CD4-positive, alpha-beta T cell treated with Interferon alpha-2 for 1 hour (primary cell): ENCODE measurements around the gene KRT222.

ENCODE experiments used
- DNase-seq, 2 donors: peaks; one replicate each; pipeline ENCODE4 v3.0.0-alpha.2; 2020 to 2022

Gene KRT222

GRCh38 chr17:40664582-40665333 lies at the start of gene KRT222:
Gene KRT222, minus strand, starts transcription at chr17:40665177. Its CDS starts 78 bp downstream, at chr17:40665099.
- DNase-seq = no peak

GRCh38 chr17:40714473-40714872 lies 49.5 kb upstream of the KRT222 start:
- DNase-seq = no peak

DNA sequence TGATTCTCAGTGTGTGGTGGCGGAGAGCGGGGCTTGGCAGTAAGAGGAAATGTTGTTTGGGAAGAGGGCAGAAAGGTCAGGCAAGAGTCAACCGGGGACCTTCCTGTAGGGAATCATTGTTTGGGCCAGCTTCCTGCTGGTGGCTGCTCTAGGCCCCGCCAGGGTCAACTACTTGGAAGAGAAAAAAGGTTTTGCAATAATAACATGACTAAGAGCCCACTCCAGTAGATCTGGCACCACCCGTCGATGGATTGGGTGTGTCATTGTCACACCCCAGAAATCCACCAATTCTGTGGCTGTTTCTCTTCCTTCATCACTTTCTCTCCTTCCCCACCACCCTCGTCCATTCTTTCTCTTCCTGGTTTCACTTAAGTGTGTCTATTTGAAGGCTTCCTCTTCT lies 42.8 kb upstream of the KRT222 start:
- no peak for DNase-seq

DNA sequence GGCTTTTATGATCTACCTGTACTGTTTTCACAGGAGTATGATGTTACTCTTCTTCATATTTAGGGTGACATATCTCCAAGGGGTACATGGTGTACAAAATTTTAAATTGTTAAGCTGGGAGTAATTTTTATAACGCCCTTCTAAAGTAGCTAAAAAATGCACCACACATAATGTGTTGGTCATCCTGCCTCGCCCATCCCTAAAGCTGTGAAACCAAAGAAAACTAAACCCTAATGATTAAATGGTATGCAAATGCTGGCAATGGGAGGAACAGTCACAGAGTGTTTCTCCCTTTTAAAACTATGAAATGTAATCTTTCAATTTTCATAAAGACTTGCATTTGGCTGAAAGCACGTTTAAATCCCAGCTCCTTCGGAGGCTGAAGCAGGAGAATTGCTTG lies 40.6 kb upstream of the KRT222 start:
- no peak for DNase-seq

DNA sequence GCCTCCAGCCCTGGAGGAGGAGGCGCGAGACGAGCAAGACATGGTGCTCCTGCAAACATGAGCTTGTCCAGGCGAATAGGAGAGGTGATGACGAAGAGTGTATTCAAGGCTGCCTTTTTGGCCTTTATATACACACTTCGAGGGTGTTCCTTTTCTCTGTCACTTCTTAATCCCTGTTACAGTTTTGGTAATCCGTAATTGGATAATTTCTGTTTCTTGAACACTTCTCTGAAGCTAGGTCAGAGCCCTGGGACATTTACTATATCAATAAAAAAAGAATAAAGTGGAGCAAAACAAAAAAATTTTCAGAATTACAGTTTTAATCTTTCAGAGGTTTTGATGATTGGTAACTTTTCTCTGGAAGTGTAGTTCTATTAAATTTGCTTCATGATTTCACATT lies 38.7 kb upstream of the KRT222 start, which contains the start of gene KRT24:
Gene KRT24, minus strand, starts transcription at position 101 of the 400 bp plus-strand sequence. Its CDS starts 59 bp downstream, at position 42.
- DNase-seq = no peak

DNA sequence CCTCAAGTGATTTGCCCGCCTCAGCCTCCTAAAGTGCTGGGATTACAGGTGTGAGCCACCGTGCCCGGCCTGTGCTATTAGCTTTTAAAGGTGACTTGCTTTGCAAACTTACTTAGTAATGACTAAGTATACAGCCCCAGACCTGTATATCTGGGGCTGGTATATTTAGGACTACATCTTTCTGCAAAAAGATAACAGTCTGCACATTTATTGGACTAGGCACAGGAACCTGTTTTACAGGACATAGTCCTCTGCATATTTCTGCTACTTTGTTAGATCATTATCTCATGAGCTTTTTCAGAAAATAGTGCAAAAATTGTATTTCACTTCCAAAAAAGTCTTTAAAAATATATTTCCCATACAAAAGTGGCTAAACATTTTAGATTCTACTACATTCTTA lies 37.3 kb upstream of the KRT222 start:
- no peak for DNase-seq

GRCh38 chr17:40699853-40700252 lies 34.9 kb upstream of the KRT222 start:
- DNase-seq = no peak

- DNase-seq = no peak
Measured at GRCh38 chr17:40699371-40699770, 34.4 kb upstream of the KRT222 start.

DNA sequence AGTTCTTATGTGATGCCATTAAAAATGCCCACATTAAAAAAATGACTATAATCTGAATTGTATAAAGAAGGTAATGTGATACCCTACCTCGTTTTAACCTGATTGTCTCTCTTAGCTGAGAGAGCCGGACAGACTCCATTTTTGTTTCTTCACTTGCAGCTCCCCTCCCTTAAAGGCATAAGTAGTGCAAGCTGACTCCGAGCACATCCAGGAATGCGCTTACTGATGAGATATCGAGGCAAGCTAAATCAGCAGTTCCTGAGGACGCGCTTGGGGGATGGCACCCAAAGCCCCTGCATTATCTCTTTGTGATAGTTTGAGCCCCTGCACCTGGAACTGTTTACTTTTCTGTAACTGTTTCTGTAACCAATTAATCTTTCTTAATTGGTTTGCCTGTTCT lies 32.3 kb upstream of the KRT222 start:
- no peak for DNase-seq

DNA sequence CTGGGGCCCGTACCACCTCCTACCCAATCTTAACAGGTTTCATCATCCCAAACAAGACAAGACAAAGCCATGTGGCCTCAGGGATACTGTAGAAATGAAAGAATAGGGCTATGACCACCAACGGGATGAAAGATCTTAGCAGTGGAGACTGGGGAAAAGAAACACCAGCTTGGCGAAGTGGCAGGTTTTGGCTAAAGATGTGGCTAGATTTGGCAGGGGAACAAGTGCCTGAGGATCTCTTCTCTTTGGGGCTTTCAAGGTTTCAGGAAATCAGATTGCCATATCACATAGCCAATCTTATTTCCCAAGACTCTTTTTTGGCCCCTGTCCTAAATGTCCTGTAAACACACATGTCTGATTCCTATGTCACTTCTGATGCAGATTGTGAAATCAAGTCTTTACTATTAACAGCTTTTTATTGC lies 31.7 kb upstream of the KRT222 start:
- DNase-seq = no peak

DNA sequence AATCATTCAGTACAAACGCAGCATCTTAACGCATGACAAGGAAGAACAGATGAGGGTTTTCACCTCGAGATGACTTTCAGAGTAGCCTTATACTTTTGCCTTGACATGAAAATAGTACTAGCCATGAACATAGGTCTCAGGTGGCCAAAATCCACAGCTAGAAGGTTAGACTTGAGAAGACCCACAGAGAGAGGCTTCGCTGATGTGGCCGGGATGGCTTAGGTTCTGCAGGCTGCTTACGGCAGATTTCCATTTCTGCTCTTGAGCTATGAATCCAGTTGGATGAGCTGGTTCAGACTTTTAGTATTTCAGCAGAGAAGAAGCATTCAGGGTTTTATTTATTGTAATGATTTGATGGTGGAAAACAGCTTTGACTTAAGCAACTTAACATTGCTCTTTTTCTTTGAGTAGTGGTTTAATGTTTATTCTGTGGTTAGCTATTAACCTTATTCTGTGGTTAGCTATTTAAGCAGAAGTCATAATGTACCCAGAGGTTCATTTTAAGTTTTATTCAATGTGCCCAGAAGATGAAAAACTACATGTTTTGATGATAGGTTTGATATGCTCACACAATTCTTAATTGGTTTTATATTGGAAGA lies 31.0 kb upstream of the KRT222 start:
- DNase-seq = no peak

DNA sequence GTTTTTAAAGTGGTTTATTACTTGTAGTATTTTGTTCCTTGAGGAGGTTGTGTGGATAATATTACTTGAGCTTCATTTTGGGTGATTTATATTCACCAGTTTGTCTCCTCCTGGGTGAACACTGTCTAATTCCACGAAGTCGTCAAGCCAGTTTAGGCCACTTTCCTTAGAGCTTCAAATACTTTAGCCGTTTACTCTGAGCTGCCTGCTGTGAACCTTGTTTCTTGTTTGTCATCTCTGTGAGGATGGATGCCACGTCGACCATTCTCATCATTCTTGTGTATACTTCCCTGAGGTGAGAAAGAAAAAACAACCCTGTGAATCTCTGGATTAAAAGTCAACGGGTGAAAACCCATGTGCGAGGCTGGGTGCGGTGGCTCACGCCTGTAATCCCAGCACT lies 29.6 kb upstream of the KRT222 start:
- DNase-seq = no peak

- DNase-seq = no peak
Measured at GRCh38 chr17:40687106-40687505, 22.1 kb upstream of the KRT222 start.

- DNase-seq = no peak
Measured at GRCh38 chr17:40686192-40686591, 21.2 kb upstream of the KRT222 start.

DNA sequence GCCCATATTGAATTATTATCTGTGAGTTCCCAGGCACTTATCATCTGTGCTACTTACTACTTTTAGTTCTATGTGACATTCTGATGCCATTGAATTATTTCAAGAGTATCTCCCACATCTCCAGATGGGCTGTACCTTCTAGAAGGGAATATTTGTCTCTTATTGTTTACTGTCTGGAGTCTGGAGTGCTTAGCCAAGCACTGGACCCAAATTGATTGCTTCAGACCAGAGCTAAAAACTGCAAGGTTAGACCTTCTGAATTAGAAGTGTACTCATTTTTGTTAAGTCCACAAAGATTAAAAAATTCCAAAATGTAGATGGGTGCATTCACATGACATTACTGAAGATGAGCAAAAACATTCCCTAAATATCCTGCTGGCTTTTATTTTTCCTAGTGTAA lies 16.0 kb upstream of the KRT222 start:
- no peak for DNase-seq

- DNase-seq = no peak
Measured at GRCh38 chr17:40679523-40679907, 14.5 kb upstream of the KRT222 start.

- no peak for DNase-seq
Measured at GRCh38 chr17:40678902-40679522, 14.0 kb upstream of the KRT222 start.

- no peak for DNase-seq
Measured at GRCh38 chr17:40675905-40676304, 10.9 kb upstream of the KRT222 start.

GRCh38 chr17:40672654-40673053 lies 7.7 kb upstream of the KRT222 start:
- no peak for DNase-seq

DNA sequence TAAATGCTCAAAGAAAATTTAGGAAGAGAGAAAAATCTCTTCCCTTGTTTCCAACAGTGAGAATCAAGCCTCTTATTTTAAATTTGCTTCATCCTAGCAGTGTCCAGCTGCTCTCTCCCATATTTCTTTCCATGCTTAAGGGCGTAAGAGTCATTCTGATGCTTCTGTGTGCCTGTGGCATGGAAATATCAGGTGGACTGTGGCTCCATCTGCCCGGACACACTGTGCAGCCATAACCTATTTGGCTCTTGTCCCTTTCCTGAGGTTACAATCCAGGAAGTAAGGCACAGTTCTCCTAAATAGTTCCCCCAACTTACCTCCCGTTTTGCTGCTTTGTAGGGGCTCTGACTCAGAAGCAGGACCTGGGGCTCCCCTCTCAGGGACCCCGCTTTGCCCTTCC lies 6.3 kb upstream of the KRT222 start:
- no peak for DNase-seq

- no peak for DNase-seq
Measured at GRCh38 chr17:40666331-40666730, 1.4 kb upstream of the KRT222 start.

DNA sequence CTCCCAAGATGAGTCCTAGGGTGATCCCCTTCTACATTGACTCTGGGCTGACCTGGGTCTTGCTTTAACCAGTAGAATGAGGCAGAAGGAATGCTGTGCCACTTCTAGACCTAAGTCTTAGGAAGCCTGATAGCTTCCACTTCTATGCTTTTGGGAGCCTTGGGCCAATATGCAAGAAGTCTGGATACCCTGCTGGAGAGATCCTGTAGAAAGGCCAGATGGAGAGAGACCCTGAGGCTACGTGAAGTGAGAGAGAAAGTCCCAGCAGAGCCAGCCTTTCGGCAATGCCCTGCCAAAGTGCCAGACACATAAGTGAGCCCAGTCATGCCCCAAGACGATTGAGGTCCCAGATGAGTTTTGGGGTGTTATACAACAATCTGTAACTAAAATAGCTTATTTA lies 1.7 kb downstream of the KRT222 start:
- DNase-seq = no peak

GRCh38 chr17:40659911-40660310 lies 5.1 kb downstream of the KRT222 start:
- DNase-seq = no peak

GRCh38 chr17:40658396-40658795 lies 6.6 kb downstream of the KRT222 start:
- no peak for DNase-seq
